GM19193 (cell line): ENCODE data around the gene AAK1.
A peak's percentile ranks its signal among the peaks of the same experiment; 100 is the strongest.

Source experiments
- POLR2A ChIP-seq: IDR thresholded peaks from 4 replicates; pipeline ENCODE4 v1.6.1; 2011; ENCODE audit not compliant: insufficient read depth, insufficient read length; ENCODE audit errors: extremely low read depth

AAK1 gene

DNA sequence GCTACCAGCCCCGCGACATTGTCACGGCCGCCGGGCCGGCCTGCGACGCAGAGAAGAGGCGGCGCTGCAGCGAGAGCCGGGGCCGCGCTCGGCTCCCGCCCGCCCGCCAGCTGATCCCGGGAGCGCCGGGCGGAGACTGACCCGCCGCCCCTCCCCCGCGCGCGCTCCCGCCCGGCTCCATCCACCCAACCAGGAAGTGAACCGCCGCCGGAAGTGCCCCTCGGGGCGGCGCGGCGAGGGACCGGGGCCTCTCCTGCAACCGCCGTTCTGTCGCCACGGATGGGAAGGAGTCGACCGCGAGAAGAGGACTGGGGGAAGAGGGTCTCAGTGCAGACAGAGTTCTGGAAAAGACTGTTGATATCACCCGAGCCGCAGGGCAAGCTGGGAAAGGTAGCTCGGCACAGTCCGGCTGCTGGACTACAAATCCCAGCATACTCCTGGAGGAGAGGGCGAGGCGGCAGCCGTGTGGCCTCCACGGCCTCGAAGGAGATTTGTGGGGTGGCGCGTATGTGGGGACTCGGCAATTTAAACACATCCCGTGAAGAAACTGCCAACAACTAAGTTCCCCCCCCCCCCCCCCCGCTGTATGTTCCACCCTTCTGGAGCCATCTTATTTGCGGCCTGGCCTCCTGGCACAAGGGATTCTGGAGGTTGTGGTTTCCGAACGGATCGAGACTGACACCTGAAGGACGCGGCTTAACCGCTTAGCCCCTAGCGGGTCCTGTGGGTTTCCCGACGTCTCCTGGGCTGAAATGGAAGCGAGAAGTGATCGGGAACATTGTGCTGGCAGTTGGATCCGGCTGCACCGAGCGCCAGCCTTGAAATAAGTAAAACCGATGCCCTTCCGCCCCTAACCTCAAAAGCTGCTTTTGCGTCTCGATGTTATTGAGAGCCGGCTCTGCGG lies at the start of gene AAK1:
TSS of gene AAK1 (minus strand) at position 138 of the 904 bp plus-strand sequence. CDS start 699 bp downstream, outside the sequence.
- TF ChIP-seq POLR2A = peak; percentile 63

GRCh38 chr2:69692424-69692823 lies 48.9 kb upstream of the AAK1 start:
- no peak for TF ChIP-seq POLR2A

DNA sequence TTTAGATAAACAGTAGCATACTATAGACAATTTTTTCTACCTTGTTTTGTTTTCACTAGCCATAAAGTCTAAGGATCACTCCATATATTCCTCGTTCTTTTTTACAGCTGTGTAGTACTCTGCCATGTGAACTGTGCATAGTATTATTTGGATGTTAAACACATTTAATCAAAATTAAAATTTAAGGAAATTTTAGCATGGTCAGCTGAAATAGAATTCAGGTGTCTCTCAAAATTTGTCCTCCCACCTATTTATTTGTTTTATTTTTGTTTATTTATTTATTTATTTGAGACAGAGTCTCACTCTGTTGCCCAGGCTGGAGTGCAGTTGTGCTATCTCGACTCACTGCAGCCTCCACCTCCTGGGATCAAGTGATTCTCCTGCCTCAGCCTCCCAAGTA lies 46.4 kb upstream of the AAK1 start:
- no peak for TF ChIP-seq POLR2A

DNA sequence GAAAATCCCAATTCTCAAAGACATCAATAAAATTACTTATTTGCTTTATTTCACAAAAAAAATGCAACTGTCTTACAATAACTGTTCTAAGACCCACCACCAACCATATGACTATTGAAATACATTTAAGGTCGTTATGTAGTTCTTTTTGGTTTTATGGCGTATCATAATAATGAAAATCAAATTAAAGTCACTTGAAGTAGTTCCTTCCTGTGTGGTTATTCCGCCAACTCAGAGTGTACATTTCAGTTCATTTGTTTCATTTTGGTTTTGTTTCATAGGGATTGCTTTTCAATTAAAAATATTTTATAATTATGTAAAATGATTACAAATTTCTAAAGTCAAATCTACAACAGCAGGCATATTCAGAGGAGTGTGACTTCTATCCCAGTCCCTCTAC lies 45.9 kb upstream of the AAK1 start:
- TF ChIP-seq POLR2A = no peak

DNA sequence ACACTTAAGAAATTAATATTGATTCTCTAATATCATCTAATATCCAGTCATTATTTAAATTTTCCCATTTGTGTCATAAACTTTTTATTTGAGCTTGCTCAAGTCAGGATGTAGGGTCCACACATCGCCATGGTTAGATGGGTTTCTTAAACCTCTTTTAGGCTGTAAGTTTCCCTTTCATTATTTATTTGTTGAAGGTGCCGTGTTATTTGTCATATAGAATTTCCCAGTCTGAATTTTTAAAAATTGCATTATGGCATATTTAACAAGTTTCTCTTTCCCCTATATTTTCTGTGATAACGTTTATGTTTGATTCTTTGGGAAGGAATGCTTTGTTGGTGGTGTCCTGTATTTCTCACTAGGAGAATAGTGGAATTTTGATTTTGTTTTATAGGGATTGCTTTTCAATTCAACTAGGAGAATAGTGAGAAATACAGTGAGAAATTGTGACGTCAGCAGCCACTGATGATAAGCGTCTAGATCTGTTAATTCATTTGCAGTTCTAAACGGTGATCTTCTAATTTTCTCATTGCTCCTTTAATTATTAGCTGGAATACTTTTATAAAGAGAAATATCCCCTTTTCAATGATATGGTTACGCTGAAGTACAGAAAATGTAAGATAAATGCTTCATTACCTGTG lies 44.6 kb upstream of the AAK1 start:
- TF ChIP-seq POLR2A = no peak

DNA sequence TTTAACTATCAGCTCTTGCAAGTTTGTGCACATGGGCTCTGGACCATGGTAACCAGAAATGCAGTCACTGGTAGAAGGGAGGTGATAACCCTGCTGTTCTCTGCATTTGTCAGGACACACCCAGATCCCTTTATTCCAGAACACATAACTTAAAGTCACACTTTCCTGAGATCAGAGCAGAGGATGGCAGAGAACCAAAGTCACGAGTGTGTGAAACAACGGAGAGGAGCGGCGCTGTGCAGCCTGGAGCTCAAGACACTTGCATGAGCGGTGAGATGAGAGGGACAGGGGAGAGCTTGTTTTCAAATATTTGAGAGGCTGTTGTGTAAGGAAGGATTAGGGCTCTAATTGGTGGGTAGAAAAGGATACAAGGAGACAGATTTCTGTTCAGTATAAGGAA lies 43.3 kb upstream of the AAK1 start:
- TF ChIP-seq POLR2A = no peak

DNA sequence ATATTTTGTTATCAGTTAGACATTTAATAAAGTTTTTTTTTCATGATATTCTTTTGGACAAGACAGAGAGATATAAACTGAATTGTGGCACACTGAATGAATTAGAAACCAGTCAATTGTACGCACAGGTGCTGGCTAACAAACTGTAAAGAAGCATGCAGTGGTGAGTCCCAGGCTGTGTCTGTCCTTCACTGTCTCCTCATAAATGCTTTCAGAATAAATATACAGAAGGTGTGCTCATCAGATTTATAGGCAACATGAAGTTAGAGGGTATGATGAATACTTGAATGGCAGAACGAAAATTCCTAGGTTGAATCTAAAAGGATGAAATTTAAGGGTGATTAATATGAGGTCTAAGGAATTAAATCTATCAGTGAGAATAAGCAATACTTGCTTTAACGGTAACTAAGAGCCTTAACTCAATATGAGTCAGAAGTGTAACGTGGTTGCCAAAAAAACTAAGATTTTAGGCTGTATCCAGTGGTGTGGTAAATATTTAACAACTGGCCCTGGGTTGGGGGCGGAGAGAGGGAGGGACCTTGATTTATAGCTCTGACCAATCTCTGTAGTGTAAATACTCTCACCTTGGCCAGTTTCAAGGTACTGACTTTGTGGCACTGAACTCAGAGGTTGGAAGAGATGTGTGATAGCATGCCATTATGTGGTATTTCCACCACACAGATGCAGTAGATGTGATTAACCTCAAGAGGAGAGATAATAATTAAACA lies 41.9 kb upstream of the AAK1 start:
- TF ChIP-seq POLR2A = no peak

- no peak for TF ChIP-seq POLR2A
Measured at GRCh38 chr2:69683170-69683971, 39.8 kb upstream of the AAK1 start.

GRCh38 chr2:69682525-69682924 lies 39.0 kb upstream of the AAK1 start:
- no peak for TF ChIP-seq POLR2A

DNA sequence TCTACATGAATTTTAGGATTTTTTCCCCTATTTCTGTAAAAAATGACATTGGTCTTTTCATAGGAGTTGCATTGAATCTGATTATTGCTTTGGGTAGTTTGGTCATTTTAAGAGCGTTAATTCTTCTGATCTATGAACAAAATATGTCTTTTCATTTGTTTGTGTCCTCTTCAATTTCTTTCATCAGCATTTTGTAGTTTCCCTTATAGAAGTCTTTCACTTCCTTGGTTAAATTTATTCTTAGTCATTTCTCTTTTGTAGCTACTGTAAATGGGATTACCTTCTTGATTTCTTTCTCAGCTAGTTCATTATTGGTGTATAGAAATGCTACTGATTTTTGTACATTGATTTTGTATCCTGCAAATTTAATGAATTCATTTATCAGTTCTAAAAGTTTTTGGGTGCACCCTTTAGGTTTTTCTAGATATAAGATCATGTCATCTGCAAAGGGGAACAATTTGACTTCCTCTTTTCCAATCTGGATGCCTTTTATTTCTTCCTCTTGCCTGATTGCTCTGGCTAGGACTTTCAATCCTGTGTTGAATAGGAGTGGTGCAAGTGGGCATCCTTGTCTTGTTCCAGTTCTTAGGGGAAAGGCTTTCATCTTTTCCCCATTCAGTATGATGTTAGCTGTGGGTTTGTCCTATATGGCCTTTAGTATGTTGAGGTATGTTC lies 36.6 kb upstream of the AAK1 start:
- no peak for TF ChIP-seq POLR2A

DNA sequence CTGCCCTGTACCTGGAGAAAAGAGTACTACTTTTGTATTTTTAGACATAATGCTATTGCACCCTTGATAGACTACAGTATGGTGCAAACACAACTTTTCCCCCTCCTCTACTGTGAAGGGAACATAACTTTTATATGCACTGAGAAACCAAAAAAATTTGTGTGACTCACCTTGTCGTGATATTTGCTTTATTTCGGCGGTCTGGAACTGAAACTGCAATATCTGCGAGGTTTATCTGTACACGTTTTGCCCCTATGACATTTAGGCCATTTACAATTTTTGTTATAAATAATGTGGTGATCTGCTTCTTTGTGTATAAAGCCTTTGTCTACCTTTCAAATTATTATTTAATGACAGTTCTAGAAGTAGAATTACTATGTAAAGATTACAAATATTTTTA lies 34.4 kb upstream of the AAK1 start:
- no peak for TF ChIP-seq POLR2A

DNA sequence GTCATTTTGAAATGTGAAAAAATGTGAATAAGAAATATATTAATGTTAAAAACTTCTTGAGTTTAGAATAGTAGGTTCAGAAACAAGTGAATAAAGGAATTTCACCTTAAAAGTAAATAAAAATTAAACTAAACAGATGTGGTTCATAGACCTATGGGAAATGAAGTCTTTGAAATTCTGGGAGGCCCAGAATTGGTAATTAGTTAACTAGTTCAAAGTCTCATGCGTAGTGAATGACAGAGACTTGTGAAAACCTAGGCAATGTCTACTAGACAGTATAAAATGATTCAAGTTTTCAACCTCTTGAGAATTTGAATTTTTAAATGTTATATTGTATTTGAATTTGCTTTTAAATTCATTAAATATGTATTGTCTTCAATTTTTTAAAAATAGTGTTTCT lies 32.6 kb upstream of the AAK1 start:
- TF ChIP-seq POLR2A = no peak

DNA sequence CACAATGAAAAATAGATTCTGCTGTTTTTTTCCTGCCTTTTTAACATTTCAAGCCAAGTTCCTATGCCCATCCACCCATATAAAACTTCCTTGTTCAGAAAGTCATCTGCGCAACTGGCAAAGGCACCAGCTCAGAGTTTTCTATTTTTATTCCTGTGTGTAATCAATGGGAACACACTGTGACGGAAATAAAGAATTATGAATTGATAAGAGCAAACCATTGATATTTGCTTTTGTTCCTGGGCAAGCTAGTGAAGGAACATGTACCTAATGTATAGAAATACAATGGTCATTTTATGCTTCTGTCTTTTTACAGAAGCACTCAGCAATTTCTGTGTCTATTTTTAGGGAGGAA lies 30.8 kb upstream of the AAK1 start:
- TF ChIP-seq POLR2A = no peak

DNA sequence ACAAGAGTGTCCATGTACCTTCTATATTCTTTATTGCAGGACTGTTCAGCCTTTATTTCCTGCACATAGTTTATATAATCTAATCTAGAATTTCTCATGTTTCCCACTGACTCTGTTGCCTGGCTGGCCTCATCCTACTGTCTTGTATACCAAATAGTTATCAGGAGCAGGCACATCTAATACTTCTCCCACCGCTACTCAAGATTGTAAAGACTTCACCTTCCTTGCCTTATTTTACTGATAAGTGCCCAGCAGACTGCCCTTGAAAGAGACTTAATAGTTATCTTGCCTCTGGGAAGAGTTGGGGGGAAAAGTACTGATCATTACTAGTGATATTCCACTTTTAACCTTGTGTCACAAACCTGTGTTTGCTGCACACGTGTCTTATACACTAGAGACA lies 26.1 kb upstream of the AAK1 start:
- TF ChIP-seq POLR2A = no peak

GRCh38 chr2:69668598-69668997 lies 25.1 kb upstream of the AAK1 start:
- TF ChIP-seq POLR2A = no peak

GRCh38 chr2:69667805-69668382 lies 24.4 kb upstream of the AAK1 start:
- no peak for TF ChIP-seq POLR2A
